ENCODE results near the gene TMEM117. TPM values are rescaled to one million over a fixed set of nuclear protein-coding genes. Genes with fewer than 3 reads are reported as not detected.

Gene TMEM117
- total RNA-seq, 1 donor from 2014 or later = 0.51 TPM

DNA sequence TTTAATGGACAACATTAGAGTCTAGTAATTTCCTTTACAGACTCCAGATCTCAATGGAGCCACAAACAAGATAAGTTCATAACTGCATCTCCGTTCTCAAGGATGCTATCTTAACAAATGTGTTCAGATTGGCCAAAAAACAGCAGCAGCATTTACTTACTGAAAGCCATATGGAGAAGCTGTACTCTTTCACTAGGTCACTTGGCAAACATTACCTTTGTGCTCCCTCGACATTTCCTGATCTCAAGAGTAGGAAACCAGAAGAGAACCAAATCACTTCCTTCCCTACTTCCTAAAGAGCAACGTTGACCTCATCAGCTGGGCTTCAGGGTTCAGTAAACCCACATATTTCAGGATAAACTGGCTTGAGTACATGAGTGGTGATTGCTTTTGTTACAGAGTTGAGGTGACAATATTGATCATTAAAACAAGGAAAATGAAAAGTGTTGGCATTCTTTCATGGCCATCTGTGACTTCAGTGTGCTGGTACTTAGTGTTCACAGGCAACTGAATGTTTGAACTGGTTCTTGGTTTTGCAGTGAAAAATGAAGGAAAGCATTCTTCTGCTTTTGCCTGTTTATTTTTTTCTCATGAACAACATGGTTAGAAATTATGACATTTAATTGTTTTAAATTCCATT lies 449.6 kb downstream of the TMEM117 start:
- intact Hi-C loops (cut with micrococcal nuclease) = no loop called here

GRCh38 chr12:44286336-44286735 lies 450.5 kb downstream of the TMEM117 start:
- intact Hi-C loops (cut with micrococcal nuclease) = no loop called here

DNA sequence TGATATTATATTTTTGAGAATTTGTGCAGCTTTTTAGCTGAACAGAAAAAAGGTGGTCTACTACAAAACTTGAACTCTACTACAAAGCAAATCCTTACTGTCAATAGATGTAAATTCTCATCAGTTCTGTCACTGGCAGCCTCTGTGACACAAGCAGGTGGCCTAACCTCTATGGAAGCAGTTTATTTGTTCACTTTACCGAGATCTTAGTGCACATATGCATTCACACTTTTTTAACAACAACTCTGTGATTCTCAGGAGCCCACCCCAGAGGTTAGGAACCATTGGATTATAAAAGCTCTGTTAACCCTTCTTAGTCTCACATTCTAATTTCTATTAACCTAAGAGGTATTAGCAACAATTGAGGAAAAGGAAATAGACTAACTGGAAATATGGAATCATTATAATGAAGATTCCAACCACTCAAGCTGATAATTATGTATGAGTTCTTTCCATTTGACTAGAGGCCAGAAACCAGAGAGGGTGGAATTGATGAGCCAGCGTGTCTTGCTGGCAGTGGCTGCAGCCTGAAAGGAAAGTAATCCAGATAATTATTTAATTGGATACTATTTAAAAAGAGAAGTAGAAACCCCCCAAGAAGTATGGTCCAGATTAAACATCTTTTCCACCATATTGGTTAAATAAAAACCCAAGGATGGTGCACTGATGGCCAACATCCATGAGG lies 451.1 kb downstream of the TMEM117 start:
- intact Hi-C loops (cut with micrococcal nuclease) = no loop called here

DNA sequence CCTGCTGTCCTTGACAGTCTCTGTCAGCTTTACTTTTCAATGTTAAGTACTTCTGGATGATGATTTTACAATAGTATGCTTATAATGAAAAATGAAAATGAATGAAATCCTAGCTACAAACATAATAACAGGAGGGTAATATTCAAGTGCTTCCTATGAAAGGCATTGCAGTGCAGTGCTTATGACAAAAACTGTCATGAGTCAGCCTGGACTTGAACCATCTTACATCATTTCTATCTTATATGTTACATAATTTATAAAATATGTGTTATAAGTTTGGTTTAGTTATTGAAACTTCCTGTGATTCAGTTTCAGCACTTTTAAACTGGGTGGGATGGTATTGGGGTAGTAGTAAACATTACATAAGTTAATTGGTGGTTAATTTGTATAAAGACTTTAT lies 451.7 kb downstream of the TMEM117 start:
- intact Hi-C loops (cut with micrococcal nuclease) = no loop called here

DNA sequence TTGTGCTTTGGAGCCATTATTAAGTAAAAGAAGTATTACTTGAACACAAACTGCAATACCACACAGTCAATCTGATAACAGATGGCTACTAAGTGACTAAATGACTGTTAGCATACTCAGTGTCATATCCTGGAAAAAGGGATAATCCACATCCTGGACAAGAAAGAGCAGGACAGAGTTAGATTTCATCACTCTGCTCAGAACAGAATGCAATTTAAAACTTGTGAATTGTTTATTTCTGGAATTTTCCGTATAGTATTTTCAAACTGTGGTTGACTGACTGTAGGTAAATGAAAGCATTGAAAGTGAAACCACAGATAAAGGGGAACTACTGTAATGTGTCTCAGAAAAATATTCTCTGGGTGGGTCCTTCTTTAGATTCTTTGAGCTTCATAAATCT lies 458.8 kb downstream of the TMEM117 start:
- intact Hi-C loops (cut with micrococcal nuclease) = loop anchor here (2.0 kb wide), 1 partner anchor 22 kb away; no protein-coding TSS in a partner anchor

GRCh38 chr12:44295958-44296623 lies 460.2 kb downstream of the TMEM117 start:
- intact Hi-C loops (cut with micrococcal nuclease) = loop anchor here (2.0 kb wide), 1 partner anchor 21 kb away; no protein-coding TSS in a partner anchor

- intact Hi-C loops (cut with micrococcal nuclease) = no loop called here
Measured at GRCh38 chr12:44296624-44297197, 460.8 kb downstream of the TMEM117 start.

DNA sequence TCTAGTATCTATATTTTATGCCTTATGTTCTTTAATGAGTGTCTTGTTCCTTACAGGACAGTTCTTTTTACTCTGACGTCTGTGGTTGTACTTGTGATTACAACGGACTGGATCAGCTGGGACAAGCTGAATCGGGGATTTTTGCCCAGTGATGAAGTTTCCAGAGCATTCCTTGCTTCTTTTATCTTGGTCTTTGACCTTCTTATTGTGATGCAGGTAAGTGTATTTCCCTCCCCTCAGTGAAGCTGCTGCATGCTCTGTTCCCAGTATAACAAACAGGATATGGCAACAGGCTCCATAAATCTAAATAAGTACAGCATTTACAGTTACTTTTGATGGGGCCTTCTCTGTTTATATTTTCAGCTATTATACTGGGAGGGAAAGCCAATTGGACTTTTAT lies 463.6 kb downstream of the TMEM117 start:
- intact Hi-C loops (cut with micrococcal nuclease) = no loop called here

DNA sequence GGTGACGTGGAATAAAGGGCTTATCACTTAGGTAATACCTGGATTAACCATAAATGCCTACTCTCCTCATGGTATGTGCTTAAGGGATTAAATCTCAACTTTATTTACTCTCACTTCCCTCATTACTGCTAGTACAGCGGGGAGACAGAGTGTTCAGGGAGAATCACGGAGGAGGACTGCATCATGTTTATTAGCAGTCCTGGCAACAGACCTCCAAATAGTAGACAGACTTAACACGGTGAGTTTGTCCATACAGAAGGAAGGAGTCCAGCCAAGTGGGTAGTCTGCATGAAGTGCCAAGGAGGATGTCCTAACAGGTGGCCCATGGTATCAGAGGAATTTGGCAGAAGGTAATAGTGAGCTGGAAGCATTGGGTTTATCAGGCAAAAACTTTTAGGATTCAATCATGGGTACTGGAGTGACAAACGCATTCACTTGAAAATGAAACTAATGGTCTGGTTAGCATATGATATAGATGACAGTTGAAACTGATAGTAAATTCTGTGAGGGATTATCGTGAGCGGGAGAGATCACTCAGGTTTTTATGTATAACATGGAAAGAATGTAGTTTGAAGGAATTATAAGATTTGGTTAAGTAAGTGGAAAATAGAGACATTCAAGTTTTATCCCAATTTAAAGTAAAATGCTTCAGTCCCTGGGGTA lies 471.8 kb downstream of the TMEM117 start:
- intact Hi-C loops (cut with micrococcal nuclease) = no loop called here

- intact Hi-C loops (cut with micrococcal nuclease) = no loop called here
Measured at GRCh38 chr12:44313188-44313587, 477.3 kb downstream of the TMEM117 start.

DNA sequence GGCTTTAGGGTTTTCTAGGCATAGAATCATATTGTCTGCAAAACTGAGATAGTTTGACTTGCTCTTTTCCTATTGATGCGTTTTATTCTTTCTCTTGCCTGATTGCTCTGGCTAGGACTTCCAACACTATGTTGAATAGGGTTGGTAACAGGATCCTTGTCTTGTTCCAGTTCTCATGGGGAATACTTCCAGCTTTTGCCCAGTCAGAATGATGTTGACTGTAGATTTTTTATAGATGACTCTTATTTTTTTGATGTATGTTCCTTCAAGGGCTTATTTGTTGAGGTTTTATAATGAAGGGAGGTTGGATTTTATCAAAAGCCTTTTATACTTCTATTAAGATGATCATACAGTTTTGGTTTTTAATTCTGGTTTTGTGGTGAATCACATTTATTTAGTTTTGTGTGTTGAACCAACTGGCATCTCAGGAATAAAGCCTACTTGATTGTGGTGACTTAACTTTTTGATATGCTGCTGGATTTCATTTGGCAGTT lies 478.2 kb downstream of the TMEM117 start:
- intact Hi-C loops (cut with micrococcal nuclease) = no loop called here

DNA sequence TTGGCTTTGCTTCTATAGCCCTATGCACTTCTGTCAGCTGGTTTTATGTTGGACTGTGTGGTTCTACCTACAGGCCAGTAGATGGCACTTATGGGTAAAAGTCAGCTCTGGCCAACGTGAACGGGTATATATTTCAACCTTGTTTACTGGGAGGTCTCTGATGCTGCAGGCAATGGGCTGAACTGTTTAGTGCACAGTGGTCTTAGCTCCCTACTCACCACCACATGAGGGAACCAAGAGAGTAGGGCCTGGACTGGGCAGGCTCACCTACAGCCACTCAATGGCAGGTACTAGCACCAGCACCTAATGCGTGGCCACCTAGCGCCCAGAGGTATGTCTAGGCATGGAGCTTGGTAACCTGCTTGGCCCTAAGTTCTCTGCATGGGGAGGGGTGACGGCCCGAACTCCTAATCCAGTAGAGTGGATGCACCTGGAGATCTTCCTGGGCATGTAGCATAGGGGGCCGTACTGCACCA lies 481.8 kb downstream of the TMEM117 start:
- intact Hi-C loops (cut with micrococcal nuclease) = loop anchor here (1.0 to 2.0 kb wide), 3 partner anchors 23 to 614 kb away; no protein-coding TSS in a partner anchor

GRCh38 chr12:44331269-44331668 lies 495.4 kb downstream of the TMEM117 start:
- intact Hi-C loops (cut with micrococcal nuclease) = no loop called here

DNA sequence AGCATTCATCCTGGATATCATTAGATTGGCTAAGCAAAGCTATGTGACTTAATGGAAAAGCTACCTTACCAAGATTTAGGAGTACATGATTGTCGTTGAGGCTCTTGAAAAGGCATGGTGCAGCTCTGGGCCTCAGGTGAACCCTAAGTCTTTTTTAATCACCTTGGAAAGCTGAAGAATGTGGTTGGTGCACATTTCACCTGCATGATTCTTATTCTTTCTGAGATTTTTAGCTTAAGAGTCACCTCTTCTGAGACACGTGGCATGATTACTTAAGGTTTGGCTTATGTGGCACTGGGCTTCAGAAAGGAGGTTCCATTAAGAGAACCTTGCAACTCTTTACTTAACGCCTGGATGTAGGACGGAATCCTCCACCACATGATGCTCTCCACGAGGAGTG lies 498.5 kb downstream of the TMEM117 start:
- intact Hi-C loops (cut with micrococcal nuclease) = no loop called here

DNA sequence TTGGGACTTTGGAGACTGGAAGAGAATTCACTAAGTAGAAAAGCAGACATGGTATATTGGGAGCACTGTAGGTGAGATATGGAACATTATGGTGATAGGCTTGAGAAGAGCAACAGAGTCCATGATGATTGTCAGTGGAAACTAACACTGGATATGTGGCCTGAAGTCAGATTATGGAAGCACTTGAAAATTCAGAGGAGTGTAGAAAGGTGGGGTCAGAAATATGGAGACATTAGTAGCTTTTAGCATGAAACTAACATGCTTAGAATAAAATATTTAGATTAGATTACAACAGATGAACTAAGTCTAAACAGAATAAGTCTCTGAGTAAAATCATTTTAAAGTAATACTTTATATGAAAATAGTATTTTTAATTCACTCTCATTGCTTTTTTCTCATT lies 499.1 kb downstream of the TMEM117 start:
- intact Hi-C loops (cut with micrococcal nuclease) = no loop called here

DNA sequence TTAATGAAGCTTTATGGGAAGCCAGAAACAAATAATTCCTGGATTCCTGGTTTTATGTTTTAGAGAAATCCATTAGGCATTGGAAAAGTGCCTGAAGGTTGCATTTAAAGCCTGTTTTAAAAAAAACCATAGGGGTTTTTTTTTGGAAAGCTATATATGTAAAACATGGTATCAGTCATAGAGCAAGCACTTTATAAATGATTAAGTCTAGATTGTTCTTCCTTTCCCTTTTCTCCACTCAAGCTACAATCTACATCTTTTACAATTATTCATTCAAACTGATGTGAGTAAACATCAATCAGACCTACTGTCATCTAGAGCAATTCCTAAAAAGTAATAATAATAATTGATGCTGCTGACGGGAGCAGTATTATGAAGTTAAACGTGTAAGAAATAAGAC lies 500.7 kb downstream of the TMEM117 start:
- intact Hi-C loops (cut with micrococcal nuclease) = no loop called here

DNA sequence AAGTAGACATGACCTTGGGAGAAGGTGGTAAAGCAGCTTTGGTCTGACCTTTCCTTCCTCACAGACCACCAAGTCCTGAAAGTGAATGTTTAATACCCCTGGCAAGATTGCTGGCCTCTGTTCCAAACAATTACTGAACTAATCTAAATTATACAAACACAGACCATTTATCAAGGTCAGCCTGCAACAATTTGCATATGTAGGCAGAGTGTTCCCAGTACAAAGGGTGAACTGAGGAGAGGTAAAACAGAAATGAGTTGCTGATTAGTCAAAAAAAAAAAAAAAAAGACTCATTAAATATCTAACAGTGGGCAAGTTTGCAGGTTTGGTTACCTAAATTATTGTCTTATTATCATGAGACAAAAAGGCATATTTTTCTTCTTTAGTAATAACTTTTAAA lies 506.5 kb downstream of the TMEM117 start:
- intact Hi-C loops (cut with micrococcal nuclease) = no loop called here

DNA sequence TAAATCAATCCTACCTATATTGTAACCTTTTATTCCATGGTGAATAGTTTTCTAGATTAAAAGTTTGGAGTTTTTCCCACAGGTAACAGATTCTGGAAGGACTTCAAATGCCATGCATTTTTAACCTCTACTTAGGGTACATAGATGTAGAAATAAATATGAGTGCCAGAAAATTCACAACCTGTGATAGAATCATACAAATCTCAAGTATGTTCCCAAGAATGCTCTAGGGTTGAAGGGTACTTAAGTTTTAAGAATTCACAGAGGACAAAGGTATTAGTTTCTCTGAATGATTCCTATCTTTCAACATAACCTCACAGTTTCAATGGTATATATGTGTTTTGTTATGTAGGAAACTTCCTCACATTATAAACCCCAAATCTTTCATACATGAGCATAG lies 511.3 kb downstream of the TMEM117 start:
- intact Hi-C loops (cut with micrococcal nuclease) = no loop called here

DNA sequence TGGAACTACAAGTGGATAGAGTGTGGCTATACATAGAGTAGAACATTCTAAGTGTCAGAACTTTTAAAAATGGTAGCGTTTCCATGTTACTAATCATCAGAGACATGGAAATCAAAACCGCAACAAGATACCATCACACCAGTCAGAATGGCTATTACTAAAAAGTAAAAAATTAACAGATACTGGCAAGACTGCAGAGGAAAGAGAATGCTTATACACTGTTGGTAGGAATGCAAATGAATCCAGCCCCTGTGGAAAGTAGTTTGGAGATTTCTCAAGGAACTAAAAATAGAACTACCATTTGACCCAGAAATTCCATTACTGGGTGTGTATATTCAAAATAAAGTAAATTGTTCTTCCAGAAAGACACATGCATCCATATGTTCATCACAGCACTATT lies 521.6 kb downstream of the TMEM117 start:
- intact Hi-C loops (cut with micrococcal nuclease) = no loop called here

DNA sequence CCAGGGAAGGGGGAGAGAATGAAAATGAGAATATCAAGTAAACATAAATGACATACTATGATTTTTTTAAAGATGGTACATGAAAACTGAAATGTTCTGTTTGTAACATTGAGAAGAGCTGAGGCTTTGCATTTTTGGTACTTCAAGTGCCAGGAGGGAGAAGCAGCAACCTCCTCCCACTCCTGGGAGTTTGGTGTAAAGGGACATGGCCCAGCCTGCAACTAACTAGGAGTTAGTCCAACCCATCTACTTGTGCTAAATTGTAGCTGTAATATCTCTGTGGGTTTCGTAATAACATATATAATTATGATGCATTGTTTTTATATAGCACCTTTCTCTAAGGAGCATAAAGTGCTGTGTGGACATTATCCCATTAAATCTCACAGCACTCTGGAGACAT lies 522.8 kb downstream of the TMEM117 start:
- intact Hi-C loops (cut with micrococcal nuclease) = no loop called here

DNA sequence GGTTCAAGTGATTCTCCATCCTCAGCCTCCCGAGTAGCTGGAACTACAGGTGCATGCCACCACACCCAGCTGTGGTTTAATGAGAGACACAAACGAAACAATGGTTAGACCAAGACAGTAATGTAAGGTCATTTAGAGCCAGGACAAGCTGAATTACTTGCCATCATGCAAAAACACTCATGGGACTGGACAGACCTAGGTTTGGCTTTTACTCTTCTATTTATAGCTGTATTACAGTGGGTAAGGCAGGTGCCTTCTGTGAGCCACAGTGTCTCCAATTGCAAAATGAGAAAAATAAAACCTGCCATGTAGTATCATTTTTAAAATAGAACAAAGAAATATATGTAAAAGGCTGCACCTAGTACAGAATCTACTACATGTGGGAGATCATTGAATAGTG lies 527.1 kb downstream of the TMEM117 start:
- intact Hi-C loops (cut with micrococcal nuclease) = no loop called here

Measured in T-helper 1 cell treated with Interleukin-12 subunit alpha and Interleukin-12 subunit beta and Interleukin-4 antibody, amounts not matched to agents 30 ng/mL and 1 ng/mL, for 36 hours (primary cell).